Hepatocyte (in vitro differentiated cells): Measurements from ENCODE around the gene STARD13. TPM values are rescaled to one million over a fixed set of nuclear protein-coding genes. Genes with fewer than 3 reads are reported as not detected.

Experiments used
- DNase-seq: peaks from one replicate; pipeline ENCODE4 v3.0.0-alpha.2; 2016; ENCODE audit warnings: low spot score
- H2AFZ ChIP-seq: fragments of 200-600 bp; sonication (generic); 2 replicates; pipeline ENCODE4 v1.6.0; 2016; ENCODE audit warnings: antibody characterized with exemption, mild to moderate bottlenecking
- H3K27ac ChIP-seq: fragments of 200-600 bp; sonication (generic); 2 replicates; pipeline ENCODE4 v1.5.1; 2016; ENCODE audit warnings: mild to moderate bottlenecking
- H3K27me3 ChIP-seq: fragments of 200-600 bp; sonication (generic); 2 replicates; pipeline ENCODE4 v1.6.1; 2016
- H3K36me3 ChIP-seq: fragments of 200-600 bp; sonication (generic); replicated peaks from 2 replicates; pipeline ENCODE4 v1.5.1; 2016; ENCODE audit warnings: low read depth; ENCODE audit not compliant: insufficient read depth
- H3K4me1 ChIP-seq: fragments of 200-600 bp; sonication (generic); 2 replicates; pipeline ENCODE4 v1.5.1; 2016; ENCODE audit warnings: mild to moderate bottlenecking, moderate library complexity; ENCODE audit not compliant: insufficient read depth
- H3K4me2 ChIP-seq: fragments of 200-600 bp; sonication (generic); 2 replicates; pipeline ENCODE4 v1.6.0; 2016
- H3K4me3 ChIP-seq: fragments of 200-600 bp; sonication (generic); 2 replicates; pipeline ENCODE4 v1.5.1; 2016; ENCODE audit warnings: mild to moderate bottlenecking
- H3K79me2 ChIP-seq: fragments of 200-600 bp; sonication (generic); 2 replicates; pipeline ENCODE4 v1.6.0; 2017; ENCODE audit warnings: mild to moderate bottlenecking
- H3K9me2 ChIP-seq: fragments of 200-600 bp; sonication (generic); replicated peaks from 2 replicates; pipeline ENCODE4 v1.6.0; 2017; ENCODE audit warnings: mild to moderate bottlenecking; ENCODE audit not compliant: insufficient read depth
- H3K9me3 ChIP-seq: fragments of 200-600 bp; sonication (generic); 2 replicates; pipeline ENCODE4 v1.5.1; 2016; ENCODE audit warnings: low read depth, mild to moderate bottlenecking
- H4K20me1 ChIP-seq: fragments of 200-600 bp; sonication (generic); 2 replicates; pipeline ENCODE4 v1.6.0; 2016; ENCODE audit warnings: mild to moderate bottlenecking; ENCODE audit not compliant: insufficient read depth, poor library complexity, severe bottlenecking
- CTCF ChIP-seq: fragments of 200-600 bp; sonication (generic); IDR thresholded peaks from 2 replicates; pipeline ENCODE4 v1.5.1; 2016; ENCODE audit warnings: antibody characterized with exemption, mild to moderate bottlenecking; ENCODE audit not compliant: poor library complexity
- EZH2 ChIP-seq: fragments of 200-600 bp; sonication (generic); IDR thresholded peaks from 2 replicates; pipeline ENCODE4 v1.6.1; 2016; ENCODE audit warnings: antibody characterized with exemption, mild to moderate bottlenecking, borderline replicate concordance
- EZH2phosphoT487 ChIP-seq: fragments of 200-600 bp; sonication (generic); IDR thresholded peaks from one replicate; pipeline ENCODE4 v1.6.1; 2018; ENCODE audit warnings: antibody characterized with exemption, mild to moderate bottlenecking, low read depth, moderate library complexity; ENCODE audit not compliant: unreplicated experiment, severe bottlenecking
- WGBS: methylation state at CpG from one replicate; pipeline ENCODE4 v1.1.6; 2016; ENCODE audit warnings: low lambda C conversion rate; ENCODE audit errors: missing lambda C conversion rate; 5-methylcytosine and 5-hydroxymethylcytosine counted together
- polyA plus RNA-seq: library from polyadenylated mRNA; unstranded; fragments of >200 nt; fragmentation: Nextera tagmentation; extraction: Ambion mirVana; gene quantifications from 2 replicates; pipeline ENCODE4 v1.2.1, GENCODE V29; 2016
- total RNA-seq: library from RNA; depleted of rRNA; stranded (reverse); fragments of >200 nt; gene quantifications from 2 replicates; pipeline ENCODE4 v1.2.3, GENCODE V29; 2014

Gene STARD13
- total and polyA plus RNA-seq, 2 experiments from 2014 or later: 5.4 to 13.5 TPM

- Histone ChIP-seq H3K4me1 (peaks cover 22% of the 10 kb centered on the region), H3K79me2 (no peaks in the 10 kb centered on the region), H3K27me3 (no peaks in the 10 kb centered on the region), H3K9me2 (no peaks in the 10 kb centered on the region), H3K4me2 (no peak overlapping the region), H2AFZ (no peak overlapping the region), H3K27ac (no peak overlapping the region), H3K36me3 (no peaks in the 10 kb centered on the region), H3K4me3 (no peak overlapping the region), H4K20me1 (no peaks in the 10 kb centered on the region), H3K9me3 (no peaks in the 10 kb centered on the region)
- DNase-seq: no peak
- WGBS: 98% methylated on average over 19 of the region's 20 CpGs
- TF ChIP-seq CTCF (no peak), EZH2phosphoT487 (no peak), EZH2 (no peak)
Observed at GRCh38 chr13:33129886-33130285, 155.7 kb downstream of the STARD13 start.

GRCh38 chr13:33129094-33129832, 156.3 kb downstream of the STARD13 start:
- no peak overlapping the region for H3K4me2 ChIP-seq
- H3K27me3 ChIP-seq: no peaks in the 10 kb centered on the region
- H3K36me3 ChIP-seq: no peaks in the 10 kb centered on the region
- TF ChIP-seq EZH2phosphoT487 (no peak), EZH2 (no peak), CTCF (no peak)
- WGBS: 98% methylated on average over 20 of the region's 20 CpGs
- H3K4me3 ChIP-seq: no peak overlapping the region
- H3K79me2 ChIP-seq: no peaks in the 10 kb centered on the region
- H3K9me2 ChIP-seq: no peaks in the 10 kb centered on the region
- peaks cover 22% of the 10 kb centered on the region for H3K4me1 ChIP-seq
- no peak overlapping the region for H2AFZ ChIP-seq
- DNase-seq: no peak
- H3K27ac ChIP-seq: no peak overlapping the region
- no peaks in the 10 kb centered on the region for H3K9me3 ChIP-seq
- no peaks in the 10 kb centered on the region for H4K20me1 ChIP-seq

GRCh38 chr13:33128134-33128533, 157.4 kb downstream of the STARD13 start:
- Histone ChIP-seq H3K27ac (no peak overlapping the region), H3K27me3 (no peaks in the 10 kb centered on the region), H4K20me1 (no peaks in the 10 kb centered on the region), H3K4me1 (peaks cover 31% of the 10 kb centered on the region), H3K4me2 (no peak overlapping the region), H3K4me3 (no peak overlapping the region), H3K79me2 (no peaks in the 10 kb centered on the region), H3K36me3 (no peaks in the 10 kb centered on the region), H3K9me3 (no peaks in the 10 kb centered on the region), H3K9me2 (no peaks in the 10 kb centered on the region), H2AFZ (no peak overlapping the region)
- no peak for TF ChIP-seq EZH2phosphoT487
- no peak for TF ChIP-seq CTCF
- TF ChIP-seq EZH2: no peak
- no peak for DNase-seq
- 93% methylated on average over 4 of the region's 4 CpGs for WGBS
